Measurements from ENCODE around the gene MBD3L3.
"Not testable (repeated sequence)": the region's sequence is repeated elsewhere in the genome, so short reads cannot be mapped to it uniquely, and the experiment has no call there.

The MBD3L3 gene

GRCh38 chr19:7058576-7058975 is at the start of gene MBD3L3:
MBD3L3 (minus strand) TSS chr19:7058676; CDS start chr19:7058605, 71 bp downstream.
- DNase-seq = not testable (repeated sequence)

- DNase-seq = no peak
Observed at GRCh38 chr19:7106711-7107657, 48.5 kb upstream of the MBD3L3 start.

- no peak for DNase-seq
Observed at GRCh38 chr19:7104747-7105447, 46.4 kb upstream of the MBD3L3 start.

GRCh38 chr19:7101498-7102253 is 43.2 kb upstream of the MBD3L3 start:
- DNase-seq = no peak

GRCh38 chr19:7099597-7099921 is 41.1 kb upstream of the MBD3L3 start:
- DNase-seq = no peak

GRCh38 chr19:7098701-7099596 is 40.5 kb upstream of the MBD3L3 start:
- DNase-seq = peak; percentile 90

GRCh38 chr19:7098096-7098495 is 39.6 kb upstream of the MBD3L3 start:
- DNase-seq = no peak

- no peak for DNase-seq
Observed at GRCh38 chr19:7088999-7089398, 30.5 kb upstream of the MBD3L3 start.

GRCh38 chr19:7083076-7083956 is 24.8 kb upstream of the MBD3L3 start:
- DNase-seq = no peak

GRCh38 chr19:7078008-7078407 is 19.5 kb upstream of the MBD3L3 start:
- DNase-seq = no peak

- DNase-seq = no peak
Observed at GRCh38 chr19:7076151-7076550, 17.7 kb upstream of the MBD3L3 start.

- DNase-seq = no peak
Observed at GRCh38 chr19:7074705-7075282, 16.3 kb upstream of the MBD3L3 start.

- DNase-seq = no peak
Observed at GRCh38 chr19:7072541-7072940, 14.1 kb upstream of the MBD3L3 start.

GRCh38 chr19:7069904-7070226 is 11.4 kb upstream of the MBD3L3 start:
- no peak for DNase-seq

GRCh38 chr19:7069042-7069903 is 10.8 kb upstream of the MBD3L3 start, which contains the start of gene ZNF557:
ZNF557 (plus strand) TSS chr19:7069703; CDS start chr19:7075075, 5,372 bp downstream.
- DNase-seq = peak; percentile 86

GRCh38 chr19:7068599-7068998 is 10.1 kb upstream of the MBD3L3 start:
- no peak for DNase-seq

- no peak for DNase-seq
Observed at GRCh38 chr19:7067716-7068115, 9.2 kb upstream of the MBD3L3 start.

- not testable (repeated sequence) for DNase-seq
Observed at GRCh38 chr19:7067122-7067521, 8.6 kb upstream of the MBD3L3 start.

- no peak for DNase-seq
Observed at GRCh38 chr19:7063764-7064418, 5.4 kb upstream of the MBD3L3 start.
